Adipose tissue (tissue), 3 donors: ENCODE data around the gene DENND1C. TPM values are rescaled to one million over a fixed set of nuclear protein-coding genes. Genes with fewer than 3 reads are reported as not detected.

Source experiments
- polyA plus RNA-seq, 3 donors: library from polyadenylated mRNA; stranded (reverse); fragments of 200-250 nt; gene quantifications; one replicate each; pipeline ENCODE4 v1.2.3, GENCODE V29; 2013
- donor health status: healthy with polysubstance abuse.
- donor health status: Bipolar disorder and iron deficiency.
- donor health status: healthy.

The DENND1C gene
- polyA plus RNA-seq, 3 donors = 1.5 to 2.7 (median 2.1) TPM

Other genes with a start within 250 kb of the DENND1C start
- gene MLLT1, start 201.8 kb downstream of the DENND1C start, polyA plus RNA-seq = 10 to 100 TPM; 19.3 to 41.7 (median 37.5) TPM
- gene ACER1, start 148.2 kb downstream of the DENND1C start, polyA plus RNA-seq = under 1 TPM in 1 of 3 donors, not detected in 2; 0.04 TPM
- 10 to 100 TPM; 55.9 to 91.0 (median 59.7) TPM for gene CLPP, start 120.3 kb downstream of the DENND1C start, polyA plus RNA-seq
- 10 to 100 TPM; 68.7 to 71.8 (median 70.9) TPM for gene ALKBH7, start 109.0 kb downstream of the DENND1C start, polyA plus RNA-seq
- gene PSPN, start 105.9 kb downstream of the DENND1C start, polyA plus RNA-seq = under 1 TPM; 0.37 to 0.79 (median 0.46) TPM
- 10 to 100 TPM; 36.4 to 44.7 (median 40.9) TPM for gene GTF2F1, start 88.6 kb downstream of the DENND1C start, polyA plus RNA-seq
- 100 to 1,000 TPM in 2 of 3 donors, 10 to 100 TPM in 1; 63.8 to 142 (median 130) TPM for gene KHSRP, start 57.0 kb downstream of the DENND1C start, polyA plus RNA-seq
- under 1 TPM; 0.09 to 0.22 (median 0.21) TPM for gene SLC25A41, start 48.0 kb downstream of the DENND1C start, polyA plus RNA-seq
- 10 to 100 TPM; 14.0 to 40.1 (median 26.5) TPM for gene SLC25A23, start 22.0 kb downstream of the DENND1C start, polyA plus RNA-seq
- 10 to 100 TPM in 1 of 3 donors, 1 to 10 TPM in 1, under 1 TPM in 1; 0.67 to 47.3 (median 4.1) TPM for gene CRB3, start 17.5 kb downstream of the DENND1C start, polyA plus RNA-seq
- gene TUBB4A, start 20.5 kb upstream of the DENND1C start, polyA plus RNA-seq = 1 to 10 TPM in 1 of 3 donors, under 1 TPM in 2; 0.18 to 2.0 (median 0.68) TPM
- gene TNFSF9, start 49.2 kb upstream of the DENND1C start, polyA plus RNA-seq = 1 to 10 TPM in 1 of 3 donors, under 1 TPM in 2; 0.09 to 1.5 (median 0.83) TPM
- gene CD70, start 109.4 kb upstream of the DENND1C start, polyA plus RNA-seq = 1 to 10 TPM in 1 of 3 donors, under 1 TPM in 1, not detected in 1; 0.22 to 1.0 TPM
- gene TNFSF14, start 188.4 kb upstream of the DENND1C start, polyA plus RNA-seq = 10 to 100 TPM in 1 of 3 donors, 1 to 10 TPM in 2; 2.1 to 12.6 (median 4.4) TPM
- 100 to 1,000 TPM; 538 to 982 (median 581) TPM for gene C3, start 238.9 kb upstream of the DENND1C start, polyA plus RNA-seq